PC-9 (cell line): ENCODE data around the gene SLC44A4. TPM values are rescaled to one million over a fixed set of nuclear protein-coding genes. Genes with fewer than 3 reads are reported as not detected.

Experiments used
- BruUV-seq: library from RNA; stranded (reverse); fragments of 400-500 nt; replicated peaks from 2 replicates; lab custom pipeline; 2021; lab: Mats Ljungman, UMichigan
- CTCF ChIA-PET: fragments of 300-600 bp; sonication (Branson Sonifier 250); formaldehyde crosslinking; loops from one replicate; lab custom pipeline; 2022; ENCODE audit warnings: antibody characterized with exemption; lab: Charles Lee
- POLR2A ChIA-PET: fragments of 300-600 bp; sonication (Branson Sonifier 250); formaldehyde crosslinking; loops from one replicate; lab custom pipeline; 2022; ENCODE audit warnings: antibody characterized with exemption; ENCODE audit not compliant: unreplicated experiment; lab: Charles Lee
- DNase-seq, 2 experiments: peaks; one replicate each; pipeline versions ENCODE4 v3.0.0 to v3.0.0-alpha.2; 2015 to 2022; ENCODE audit warnings: mixed read lengths in 1 of 2
- H2AFZ ChIP-seq: fragments of 200-600 bp; sonication (generic); 2 replicates; pipeline ENCODE4 v1.8.1; 2017; ENCODE audit warnings: antibody characterized with exemption
- H3F3A ChIP-seq: fragments of 200-600 bp; sonication (generic); 2 replicates; pipeline ENCODE4 v1.8.1; 2017; ENCODE audit warnings: antibody characterized with exemption, mild to moderate bottlenecking, low read depth; ENCODE audit not compliant: insufficient read depth
- H3K27ac ChIP-seq: fragments of 200-600 bp; sonication (generic); 2 replicates; pipeline ENCODE4 v1.6.1; 2016; ENCODE audit warnings: mixed run types
- H3K27me3 ChIP-seq: fragments of 200-600 bp; sonication (generic); 2 replicates; pipeline ENCODE4 v1.6.1; 2016; ENCODE audit warnings: low read depth, mixed run types; ENCODE audit not compliant: insufficient read depth
- H3K36me3 ChIP-seq: fragments of 200-600 bp; sonication (generic); 2 replicates; pipeline ENCODE4 v1.6.1; 2016; ENCODE audit warnings: low read depth, mixed run types
- H3K4me1 ChIP-seq: fragments of 200-600 bp; sonication (generic); replicated peaks from 2 replicates; pipeline ENCODE4 v1.6.1; 2016; ENCODE audit warnings: mixed run types; ENCODE audit not compliant: insufficient read depth
- H3K4me2 ChIP-seq: fragments of 200-600 bp; sonication (generic); 2 replicates; pipeline ENCODE4 v1.6.1; 2017; ENCODE audit warnings: mixed run types
- H3K4me3 ChIP-seq: fragments of 200-600 bp; sonication (generic); 2 replicates; pipeline ENCODE4 v1.6.1; 2016; ENCODE audit warnings: mixed run types
- H3K79me2 ChIP-seq: fragments of 200-600 bp; sonication (generic); 2 replicates; pipeline ENCODE4 v1.6.1; 2017; ENCODE audit warnings: low read depth, mixed run types
- H3K9me2 ChIP-seq: fragments of 200-600 bp; sonication (generic); 2 replicates; pipeline ENCODE4 v1.8.1; 2017; ENCODE audit warnings: mild to moderate bottlenecking; ENCODE audit not compliant: insufficient read depth
- H3K9me3 ChIP-seq: fragments of 200-600 bp; sonication (generic); 2 replicates; pipeline ENCODE4 v1.8.1; 2016; ENCODE audit warnings: low read depth; ENCODE audit not compliant: insufficient read depth
- H4K20me1 ChIP-seq: fragments of 200-600 bp; sonication (generic); 2 replicates; pipeline ENCODE4 v1.8.1; 2017; ENCODE audit not compliant: insufficient read depth
- EZH2 ChIP-seq: fragments of 200-600 bp; sonication (generic); IDR thresholded peaks from 2 replicates; pipeline ENCODE4 v1.8.0; 2017; ENCODE audit warnings: antibody characterized with exemption, low read depth
- intact Hi-C: fragments of 100-400 bp; cut with micrococcal nuclease; formaldehyde crosslinking; loops from one replicate; pipeline ENCODE4 v1.10.0; 2022; ENCODE audit not compliant: unreplicated experiment
- total RNA-seq: library from RNA; stranded (reverse); gene quantifications from 2 replicates; pipeline ENCODE4 v1.2.3, GENCODE V29; 2021
- TF ChIP-seq, protein P1 (sequence below): fragments of 200-600 bp; sonication (generic); conservative IDR thresholded peaks from 2 replicates; pipeline ENCODE4 v1.6.1; 2017; ENCODE audit warnings: mixed run types, antibody characterized with exemption, mild to moderate bottlenecking, moderate library complexity

SLC44A4 gene
- total RNA-seq, 1 experiment from 2014 or later, result 44.4 TPM

- intact Hi-C loops, result no loop called here
- Histone ChIP-seq H3K4me2 (no peak overlapping the region), H2AFZ (no peak overlapping the region), H3K4me1 (0 out of 2 replicates have a peak, but pooled peaks cover 8% of the 10 kb centered on the region), H3K9me3 (no peaks in the 10 kb centered on the region), H3K27me3 (no peaks in the 10 kb centered on the region), H3F3A (peaks cover 13% of the 10 kb centered on the region; the same call in 1 of the 2 replicates), H3K27ac (no peak overlapping the region), H3K9me2 (no peaks in the 10 kb centered on the region), H3K79me2 (peaks cover 16% of the 10 kb centered on the region), H3K4me3 (no peak overlapping the region), H4K20me1 (no peaks in the 10 kb centered on the region), H3K36me3 (peaks cover 18% of the 10 kb centered on the region; the same call in 1 of the 2 replicates)
- ChIA-PET POLR2A (no interaction called here), CTCF (no interaction called here)
- no peak for TF ChIP-seq EZH2
- TF ChIP-seq, protein P1, sequence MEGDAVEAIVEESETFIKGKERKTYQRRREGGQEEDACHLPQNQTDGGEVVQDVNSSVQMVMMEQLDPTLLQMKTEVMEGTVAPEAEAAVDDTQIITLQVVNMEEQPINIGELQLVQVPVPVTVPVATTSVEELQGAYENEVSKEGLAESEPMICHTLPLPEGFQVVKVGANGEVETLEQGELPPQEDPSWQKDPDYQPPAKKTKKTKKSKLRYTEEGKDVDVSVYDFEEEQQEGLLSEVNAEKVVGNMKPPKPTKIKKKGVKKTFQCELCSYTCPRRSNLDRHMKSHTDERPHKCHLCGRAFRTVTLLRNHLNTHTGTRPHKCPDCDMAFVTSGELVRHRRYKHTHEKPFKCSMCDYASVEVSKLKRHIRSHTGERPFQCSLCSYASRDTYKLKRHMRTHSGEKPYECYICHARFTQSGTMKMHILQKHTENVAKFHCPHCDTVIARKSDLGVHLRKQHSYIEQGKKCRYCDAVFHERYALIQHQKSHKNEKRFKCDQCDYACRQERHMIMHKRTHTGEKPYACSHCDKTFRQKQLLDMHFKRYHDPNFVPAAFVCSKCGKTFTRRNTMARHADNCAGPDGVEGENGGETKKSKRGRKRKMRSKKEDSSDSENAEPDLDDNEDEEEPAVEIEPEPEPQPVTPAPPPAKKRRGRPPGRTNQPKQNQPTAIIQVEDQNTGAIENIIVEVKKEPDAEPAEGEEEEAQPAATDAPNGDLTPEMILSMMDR, result no peak
- DNase-seq, result no peak
- BruUV-seq, result no TSS peak
Measured at GRCh38 chr6:31892821-31893220, 14.0 kb upstream of the SLC44A4 start.

DNA sequence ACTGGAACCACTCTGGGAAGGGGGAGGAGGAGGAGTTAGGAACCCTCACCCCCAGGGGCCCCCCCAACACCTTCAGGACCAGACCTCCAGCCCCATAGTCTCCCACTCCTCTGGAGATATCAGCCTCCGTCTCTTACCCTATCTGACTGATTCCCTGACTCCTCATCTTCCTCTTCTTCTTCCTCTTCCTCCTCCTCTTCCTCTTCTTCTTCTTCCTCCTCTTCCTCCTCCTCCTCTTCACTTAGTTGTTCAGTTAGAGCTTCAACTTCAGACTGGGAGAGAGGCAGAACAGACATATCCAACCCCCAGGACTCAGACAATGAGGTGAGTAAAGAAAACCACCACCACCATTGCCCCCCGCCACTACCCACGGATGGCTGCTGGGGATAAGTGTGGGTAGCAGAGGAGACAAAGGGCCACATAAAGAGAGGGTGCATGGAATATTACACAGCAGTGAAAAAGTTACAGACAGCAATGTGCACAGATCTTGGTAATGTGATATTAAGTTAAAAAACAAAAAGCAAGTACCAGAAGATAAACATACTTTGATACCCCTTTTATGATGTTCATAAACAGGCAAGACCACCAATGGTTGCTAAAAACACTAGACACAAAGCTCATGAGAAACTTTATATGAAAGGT, 10.7 kb upstream of the SLC44A4 start:
- Histone ChIP-seq H3K4me1 (no peaks in the 10 kb centered on the region), H3K27me3 (no peaks in the 10 kb centered on the region), H4K20me1 (no peaks in the 10 kb centered on the region), H2AFZ (no peak overlapping the region), H3K9me2 (no peaks in the 10 kb centered on the region), H3K79me2 (no peaks in the 10 kb centered on the region), H3K36me3 (0 out of 2 replicates have a peak, but pooled peaks cover 7% of the 10 kb centered on the region), H3K27ac (no peak overlapping the region), H3K9me3 (no peaks in the 10 kb centered on the region), H3K4me2 (no peak overlapping the region), H3F3A (no peaks in the 10 kb centered on the region), H3K4me3 (no peak overlapping the region)
- BruUV-seq, result no TSS peak
- CTCF ChIA-PET, result no interaction called here
- DNase-seq, result no peak
- intact Hi-C loops, result no loop called here
- TF ChIP-seq, protein P1, result no peak
- no peak for TF ChIP-seq EZH2
- POLR2A ChIA-PET, result no interaction called here

DNA sequence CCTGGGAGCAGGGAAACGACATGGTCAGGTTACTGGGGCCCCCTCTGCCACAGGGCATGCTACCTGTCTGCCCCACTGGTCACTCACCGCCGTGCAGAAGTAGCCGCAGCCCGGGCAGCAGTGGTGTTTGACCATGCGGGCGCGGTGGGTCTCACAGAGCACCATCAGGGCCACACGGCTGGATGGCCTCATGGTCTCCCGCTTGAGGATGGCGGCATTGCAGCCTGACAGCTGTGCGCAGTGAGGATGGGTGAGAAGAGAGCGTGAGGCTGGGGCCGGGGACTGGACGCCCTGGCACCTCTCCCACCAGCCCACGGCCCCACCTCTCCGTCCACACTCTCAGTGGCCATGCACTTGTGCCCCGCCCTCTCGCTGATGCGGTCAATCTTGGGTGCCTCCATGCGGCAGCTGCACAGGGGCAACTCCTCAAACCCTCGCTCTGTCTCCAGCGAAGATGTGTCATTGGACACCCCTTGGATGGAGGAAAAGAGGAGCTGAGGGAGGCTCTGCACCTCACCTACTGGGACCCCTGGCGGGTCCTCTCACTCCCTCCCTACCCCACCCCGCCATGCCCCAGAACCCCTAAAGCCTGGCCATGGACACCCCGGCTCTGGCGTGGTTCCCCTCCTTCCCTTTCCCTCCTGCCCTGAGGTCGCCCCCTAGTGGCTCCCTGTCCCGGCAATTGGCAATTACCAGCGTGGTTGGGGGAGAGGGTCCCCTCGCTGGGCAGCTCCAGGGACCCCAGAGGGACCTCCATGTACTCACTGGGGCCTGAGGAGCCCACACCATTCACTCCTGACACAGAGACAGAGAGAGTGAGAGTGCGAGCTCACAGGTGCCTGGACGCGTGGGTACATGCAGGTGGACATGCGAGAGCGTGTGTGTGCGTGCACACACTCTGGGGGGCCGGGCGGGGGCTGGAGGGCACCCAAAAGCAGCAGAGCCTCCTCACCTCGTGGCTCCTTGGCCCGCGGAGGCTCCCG, 9.8 kb upstream of the SLC44A4 start:
- CTCF ChIA-PET, result interaction anchor here (0.5 kb wide), 1 partner anchor 212 kb away, joined by 3 read pairs; no protein-coding TSS in a partner anchor
- Histone ChIP-seq H3K4me2 (no peak overlapping the region), H3K36me3 (0 out of 2 replicates have a peak, but pooled peaks cover 6% of the 10 kb centered on the region), H3K4me3 (no peak overlapping the region), H3K9me3 (no peaks in the 10 kb centered on the region), H2AFZ (no peak overlapping the region), H3F3A (no peaks in the 10 kb centered on the region), H3K9me2 (no peaks in the 10 kb centered on the region), H3K79me2 (no peaks in the 10 kb centered on the region), H3K4me1 (no peaks in the 10 kb centered on the region), H3K27me3 (no peaks in the 10 kb centered on the region), H4K20me1 (no peaks in the 10 kb centered on the region), H3K27ac (no peak overlapping the region)
- TF ChIP-seq, protein P1, result peak; percentile 89
- TF ChIP-seq EZH2, result no peak
- peak in 1 of 2 experiments; percentile 17 for DNase-seq
- TSS peak; percentile 33 for BruUV-seq
- intact Hi-C loops, result no loop called here
- POLR2A ChIA-PET, result no interaction called here
